Smooth muscle cell (in vitro differentiated cells): ENCODE results near the gene TPM1. TPM values are rescaled to one million over a fixed set of nuclear protein-coding genes. Genes with fewer than 3 reads are reported as not detected.

Source experiments
- DNase-seq: peaks from one replicate; lab custom pipeline; 2025; ENCODE audit not compliant: unreplicated experiment; lab: John Stamatoyannopoulos, UW
- H2AFZ ChIP-seq: fragments of 200-600 bp; sonication (generic); 2 replicates; pipeline ENCODE4 v1.6.0; 2016; ENCODE audit warnings: antibody characterized with exemption, low read depth, mild to moderate bottlenecking
- H3F3A ChIP-seq: fragments of 200-600 bp; sonication (generic); 2 replicates; pipeline ENCODE4 v1.6.0; 2017; ENCODE audit warnings: antibody characterized with exemption, low read depth
- H3K27ac ChIP-seq: fragments of 200-600 bp; sonication (generic); 2 replicates; pipeline ENCODE4 v1.5.1; 2016; ENCODE audit warnings: low read depth, mild to moderate bottlenecking
- H3K27me3 ChIP-seq: fragments of 200-600 bp; sonication (generic); 2 replicates; pipeline ENCODE4 v1.6.1; 2016; ENCODE audit warnings: low read depth, mild to moderate bottlenecking
- H3K36me3 ChIP-seq: fragments of 200-600 bp; sonication (generic); 2 replicates; pipeline ENCODE4 v1.5.1; 2016; ENCODE audit warnings: low read depth
- H3K4me1 ChIP-seq: fragments of 200-600 bp; sonication (generic); 2 replicates; pipeline ENCODE4 v1.5.1; 2016; ENCODE audit warnings: low read depth
- H3K4me2 ChIP-seq: fragments of 200-600 bp; sonication (generic); 2 replicates; pipeline ENCODE4 v1.6.0; 2016; ENCODE audit warnings: mild to moderate bottlenecking
- H3K4me3 ChIP-seq: fragments of 200-600 bp; sonication (generic); 2 replicates; pipeline ENCODE4 v1.5.1; 2016; ENCODE audit warnings: mild to moderate bottlenecking
- H3K79me2 ChIP-seq: fragments of 200-600 bp; sonication (generic); 2 replicates; pipeline ENCODE4 v1.6.0; 2016; ENCODE audit warnings: low read depth, mild to moderate bottlenecking
- H3K9ac ChIP-seq: fragments of 200-600 bp; sonication (generic); 2 replicates; pipeline ENCODE4 v1.6.0; 2016; ENCODE audit warnings: low read depth
- H3K9me3 ChIP-seq: fragments of 200-600 bp; sonication (generic); replicated peaks from 2 replicates; pipeline ENCODE4 v1.5.1; 2016; ENCODE audit warnings: low read depth
- H4K20me1 ChIP-seq: fragments of 200-600 bp; sonication (generic); 2 replicates; pipeline ENCODE4 v1.6.0; 2016; ENCODE audit warnings: low read depth
- WGBS: methylation state at CpG from one replicate; pipeline ENCODE4 v1.1.7; 2016; ENCODE audit warnings: low lambda C conversion rate; 5-methylcytosine and 5-hydroxymethylcytosine counted together
- polyA plus RNA-seq: library from polyadenylated mRNA; unstranded; fragments of >200 nt; fragmentation: Nextera tagmentation; extraction: Ambion mirVana; gene quantifications from 2 replicates; pipeline ENCODE4 v1.2.1, GENCODE V29; 2016
- total RNA-seq: library from RNA; depleted of rRNA; stranded (reverse); fragments of >200 nt; gene quantifications from 2 replicates; pipeline ENCODE4 v1.2.3, GENCODE V29; 2014
- TF ChIP-seq, protein P1 (sequence below): fragments of 200-600 bp; sonication (generic); IDR thresholded peaks from 2 replicates; pipeline ENCODE4 v1.5.1; 2017; ENCODE audit warnings: borderline replicate concordance, mild to moderate bottlenecking, antibody characterized with exemption; ENCODE audit not compliant: insufficient read depth, poor library complexity, severe bottlenecking

Gene TPM1
- total and polyA plus RNA-seq, 2 experiments from 2014 or later = 1,694 to 1,915 TPM

DNA sequence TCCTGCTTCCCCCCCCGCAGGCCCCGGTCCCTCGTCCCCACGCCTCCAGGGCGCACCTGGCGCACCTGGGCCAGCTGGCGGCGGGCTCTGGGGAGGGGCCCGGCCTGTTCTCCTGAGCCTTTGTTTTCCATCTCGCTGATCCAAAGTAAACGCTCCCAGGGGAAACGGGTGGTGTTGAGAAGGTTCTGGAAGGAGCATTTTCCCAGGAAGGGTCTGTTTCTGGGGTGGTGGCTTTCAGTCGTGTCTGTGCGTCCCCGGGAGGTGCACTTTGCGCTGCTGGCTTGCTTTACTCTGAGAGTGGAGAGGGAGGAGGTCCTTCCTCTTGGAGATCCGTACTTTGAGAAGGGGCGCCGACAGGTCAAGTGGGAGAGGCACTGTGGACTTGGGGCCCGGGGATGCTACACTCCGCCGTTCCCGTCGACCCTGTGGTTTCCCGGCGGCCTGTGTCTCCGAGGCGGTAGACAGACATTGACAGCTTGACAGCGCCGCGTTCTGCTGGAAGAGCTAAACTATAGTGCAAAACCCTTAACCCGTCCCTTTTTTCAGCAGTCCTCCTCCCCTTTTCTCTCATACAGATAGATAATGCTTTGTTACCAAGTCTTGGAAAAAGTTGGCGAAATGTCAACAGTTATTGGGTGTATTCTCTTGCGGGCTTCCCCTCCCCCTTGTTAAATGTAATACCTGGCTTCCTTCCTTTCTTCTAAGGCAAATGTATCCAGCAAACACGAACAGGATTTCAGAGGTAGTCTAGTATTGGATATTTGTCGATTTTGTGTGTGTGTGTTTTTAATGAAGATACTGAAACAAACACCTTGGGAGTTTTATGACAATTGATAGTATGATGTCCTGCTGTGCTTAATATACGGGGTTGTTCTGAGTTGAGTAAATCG lies 6.5 kb downstream of the TPM1 start:
- 10% methylated on average over 37 of the region's 38 CpGs for WGBS
- Histone ChIP-seq H3K4me1 (peaks cover 83% of the 10 kb centered on the region), H3K79me2 (peaks cover 52% of the 10 kb centered on the region), H3K9me3 (no peaks in the 10 kb centered on the region), H3F3A (peaks cover 88% of the 10 kb centered on the region), H3K36me3 (no peaks in the 10 kb centered on the region), H3K4me2 (peak overlapping the region; percentile 96), H3K27me3 (no peaks in the 10 kb centered on the region), H3K9ac (no peak overlapping the region), H2AFZ (no peak overlapping the region), H3K4me3 (peak overlapping the region; percentile 85), H3K27ac (peak overlapping the region; percentile 80), H4K20me1 (peaks cover 100% of the 10 kb centered on the region)
- TF ChIP-seq, protein P1, sequence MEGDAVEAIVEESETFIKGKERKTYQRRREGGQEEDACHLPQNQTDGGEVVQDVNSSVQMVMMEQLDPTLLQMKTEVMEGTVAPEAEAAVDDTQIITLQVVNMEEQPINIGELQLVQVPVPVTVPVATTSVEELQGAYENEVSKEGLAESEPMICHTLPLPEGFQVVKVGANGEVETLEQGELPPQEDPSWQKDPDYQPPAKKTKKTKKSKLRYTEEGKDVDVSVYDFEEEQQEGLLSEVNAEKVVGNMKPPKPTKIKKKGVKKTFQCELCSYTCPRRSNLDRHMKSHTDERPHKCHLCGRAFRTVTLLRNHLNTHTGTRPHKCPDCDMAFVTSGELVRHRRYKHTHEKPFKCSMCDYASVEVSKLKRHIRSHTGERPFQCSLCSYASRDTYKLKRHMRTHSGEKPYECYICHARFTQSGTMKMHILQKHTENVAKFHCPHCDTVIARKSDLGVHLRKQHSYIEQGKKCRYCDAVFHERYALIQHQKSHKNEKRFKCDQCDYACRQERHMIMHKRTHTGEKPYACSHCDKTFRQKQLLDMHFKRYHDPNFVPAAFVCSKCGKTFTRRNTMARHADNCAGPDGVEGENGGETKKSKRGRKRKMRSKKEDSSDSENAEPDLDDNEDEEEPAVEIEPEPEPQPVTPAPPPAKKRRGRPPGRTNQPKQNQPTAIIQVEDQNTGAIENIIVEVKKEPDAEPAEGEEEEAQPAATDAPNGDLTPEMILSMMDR = no peak
- DNase-seq = no peak

DNA sequence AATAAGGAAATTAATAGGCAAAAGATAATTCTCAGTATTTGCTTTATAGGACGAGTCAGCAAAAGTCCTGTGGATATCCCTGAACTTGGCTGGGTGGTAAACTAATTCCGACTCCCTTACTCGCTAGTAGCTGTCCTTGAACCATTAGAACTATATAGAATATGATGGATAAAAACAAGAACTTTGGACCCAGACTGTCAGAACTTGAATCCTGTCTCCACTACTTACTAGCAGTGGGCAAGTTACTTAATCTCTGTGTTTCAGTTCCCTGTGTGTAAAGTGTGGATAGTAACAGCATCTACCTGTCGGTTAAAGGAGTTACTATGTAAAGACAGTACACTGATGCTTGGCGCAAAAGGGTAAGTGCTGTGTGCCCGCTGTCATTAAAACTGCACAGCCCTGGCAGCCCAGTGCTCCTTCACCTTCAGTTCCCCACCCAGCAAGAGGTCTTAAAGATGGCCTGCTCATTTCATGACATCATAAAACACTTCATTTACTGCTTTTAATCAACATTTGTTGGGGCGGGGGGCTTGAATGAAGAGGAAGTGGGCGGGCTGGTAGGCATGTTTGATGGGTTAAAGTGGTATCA lies 7.3 kb downstream of the TPM1 start:
- peak overlapping the region; percentile 10 for H3K9ac ChIP-seq
- no peak for DNase-seq
- WGBS = 68% methylated on average over 8 of the region's 8 CpGs

DNA sequence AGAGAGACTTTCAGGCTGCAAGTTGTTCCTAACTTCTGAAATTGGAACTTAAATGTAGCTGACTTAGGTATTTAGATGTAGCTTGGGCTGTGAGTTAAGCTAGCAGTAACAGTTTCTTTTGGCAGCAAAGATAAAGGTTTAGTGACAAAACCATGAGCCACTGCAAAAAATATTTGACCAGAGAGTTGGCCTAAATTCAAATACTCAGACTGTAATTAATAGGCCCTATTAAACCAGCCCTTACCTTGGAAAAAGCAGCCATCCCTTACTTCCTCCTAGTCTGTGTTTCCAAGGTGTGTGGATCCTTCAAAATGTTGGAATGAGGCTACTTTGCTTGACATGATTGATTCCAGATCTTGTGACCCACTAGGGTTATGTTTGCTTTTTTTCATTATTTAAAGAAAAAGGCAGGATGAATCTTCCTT lies 8.2 kb downstream of the TPM1 start:
- peaks cover 76% of the 10 kb centered on the region for H3K4me1 ChIP-seq
- H3K27me3 ChIP-seq = no peaks in the 10 kb centered on the region
- no peaks in the 10 kb centered on the region for H3K9me3 ChIP-seq
- no peak for DNase-seq
- H3K79me2 ChIP-seq = peaks cover 35% of the 10 kb centered on the region
- H3K36me3 ChIP-seq = no peaks in the 10 kb centered on the region
- H3K4me3 ChIP-seq = peak overlapping the region; percentile 85
- no peak overlapping the region for H3K9ac ChIP-seq
- peaks cover 87% of the 10 kb centered on the region for H3F3A ChIP-seq
- H3K4me2 ChIP-seq = peak overlapping the region; percentile 96
- peaks cover 100% of the 10 kb centered on the region for H4K20me1 ChIP-seq
- H2AFZ ChIP-seq = no peak overlapping the region
- TF ChIP-seq, protein P1 = no peak
- peak overlapping the region; percentile 80 for H3K27ac ChIP-seq

More for the DNA sequence above, 7.3 kb downstream of the TPM1 start:
- Histone ChIP-seq H3K27ac (peak overlapping the region; percentile 80), H3F3A (peaks cover 87% of the 10 kb centered on the region), H3K4me2 (peak overlapping the region; percentile 96), H3K9me3 (no peaks in the 10 kb centered on the region), H3K79me2 (peaks cover 43% of the 10 kb centered on the region), H3K27me3 (no peaks in the 10 kb centered on the region), H2AFZ (no peak overlapping the region), H3K36me3 (no peaks in the 10 kb centered on the region), H3K4me1 (peaks cover 84% of the 10 kb centered on the region), H3K4me3 (peak overlapping the region; percentile 85), H4K20me1 (peaks cover 100% of the 10 kb centered on the region)
- TF ChIP-seq, protein P1 = no peak
